Measurements from ENCODE around the gene PGBD5.

Gene PGBD5

GRCh38 chr1:230267338-230268065 is 158.6 kb downstream of the PGBD5 start:
- H3K4me3 ChIP-seq (ENCODE audit: low read depth, low read length): no peak overlapping the region

- no peak overlapping the region for H3K4me3 ChIP-seq (ENCODE audit: low read depth, low read length)
Measured at GRCh38 chr1:230266456-230266855, 159.7 kb downstream of the PGBD5 start.

- no peak overlapping the region for H3K4me3 ChIP-seq (ENCODE audit: low read depth, low read length)
Measured at GRCh38 chr1:230265200-230266115, 160.7 kb downstream of the PGBD5 start.
